K562 (cell line): ENCODE measurements around the gene MPV17L2. TPM values are rescaled to one million over a fixed set of nuclear protein-coding genes. Genes with fewer than 3 reads are reported as not detected.
A peak's percentile ranks its signal among the peaks of the same experiment; 100 is the strongest.

Source experiments
- ARID2 ChIP-seq: fragments of 450-650 bp; IDR thresholded peaks from 2 replicates; pipeline ENCODE4 v1.6.1; 2017; ENCODE audit warnings: antibody characterized with exemption, mild to moderate bottlenecking
- ATF1 ChIP-seq, 2 experiments: fragments of 450-650 bp in 1 of 2; IDR thresholded peaks; 2 replicates each; pipeline ENCODE4 v1.6.1; 2016; ENCODE audit warnings: missing compliant biosample characterization in 1 of 2, missing genetic modification characterization in 1 of 2
- ATF7 ChIP-seq: fragments of 450-650 bp; IDR thresholded peaks from 2 replicates; pipeline ENCODE4 v1.7.1; 2014; ENCODE audit warnings: mild to moderate bottlenecking, moderate library complexity
- ERF ChIP-seq: fragments of 450-650 bp; formaldehyde crosslinking; IDR thresholded peaks from 2 replicates; pipeline ENCODE4 v1.4.0; 2020; ENCODE audit warnings: mild to moderate bottlenecking, mixed read lengths
- HMGN3 ChIP-seq: IDR thresholded peaks from 2 replicates; pipeline ENCODE4 v1.6.1; 2011; ENCODE audit warnings: borderline replicate concordance, low read depth, mild to moderate bottlenecking, mixed read lengths, low read length; ENCODE audit not compliant: insufficient read length; ENCODE audit errors: extremely low read depth
- KLF13 ChIP-seq: fragments of 450-650 bp; IDR thresholded peaks from 2 replicates; pipeline ENCODE4 v1.6.1; 2016; ENCODE audit warnings: missing genetic modification characterization, low read depth, mild to moderate bottlenecking, missing compliant biosample characterization, moderate library complexity, borderline replicate concordance
- KLF16 ChIP-seq: IDR thresholded peaks from 2 replicates; pipeline ENCODE4 v1.6.1; 2016; ENCODE audit warnings: antibody characterized with exemption
- MYC ChIP-seq, 2 experiments: fragments of 250-450 bp in 1 of 2; sonication (Bioruptor Pico) in 1 of 2; IDR thresholded peaks; 2 replicates each; pipeline versions ENCODE4 v1.5.1 to v1.6.1; 2012 to 2021; ENCODE audit warnings: low read depth in 2 of 2, borderline replicate concordance in 1 of 2, improper control_type of control experiment in 1 of 2, low read length in 1 of 2, mild to moderate bottlenecking in 1 of 2, moderate library complexity in 1 of 2
- RBBP5 ChIP-seq: fragments of 200-600 bp; sonication (generic); IDR thresholded peaks from 2 replicates; pipeline ENCODE4 v1.6.1; 2012; ENCODE audit warnings: borderline replicate concordance, mild to moderate bottlenecking, low read length, control low read depth, inconsistent platforms; ENCODE audit not compliant: insufficient read depth, poor library complexity, severe bottlenecking
- ZFP91 ChIP-seq: sonication (generic); formaldehyde crosslinking; IDR thresholded peaks from 2 replicates; pipeline ENCODE4 v1.8.0; 2022; ENCODE audit warnings: mild to moderate bottlenecking, missing genetic modification reagents
- ZNF318 ChIP-seq, 2 experiments: fragments of 450-650 bp; IDR thresholded peaks; 2 replicates each; pipeline ENCODE4 v1.6.1; 2016; ENCODE audit warnings: mild to moderate bottlenecking in 2 of 2, borderline replicate concordance in 1 of 2, low read depth in 1 of 2, moderate library complexity in 1 of 2
- ZNF76 ChIP-seq: fragments of 250-450 bp; sonication (Bioruptor Pico); IDR thresholded peaks from 2 replicates; pipeline ENCODE4 v1.4.0; 2020; ENCODE audit warnings: mild to moderate bottlenecking, moderate library complexity, borderline replicate concordance
- polyA plus RNA-seq, 8 experiments: library from polyadenylated mRNA; depleted of rRNA in 4 of 8; stranded (reverse) in 5 of 8; unstranded in 3 of 8; fragments of >200 nt; fragmentation: Nextera tagmentation in 2 of 8; fragmentation: Illumina TruSeq in 1 of 8; extraction: Ambion mirVana in 2 of 8; extraction: Trizol in 1 of 8; gene quantifications; 2 replicates each; pipeline versions ENCODE4 v1.2.1 to v1.2.3, GENCODE V29; 2011 to 2014; ENCODE audit warnings: inconsistent platforms in 1 of 8, missing spikeins in 1 of 8
- total RNA-seq, 7 experiments: library from RNA; depleted of rRNA in 6 of 7; stranded (reverse); fragments of >200 nt in 6 of 7; fragmentation: Illumina TruSeq in 2 of 7; extraction: Trizol in 2 of 7; gene quantifications; 2 replicates each; pipeline versions ENCODE4 v1.2.1 to v1.2.3, GENCODE V29; 2011 to 2021; ENCODE audit warnings: low replicate concordance in 1 of 7

The MPV17L2 gene
- total and polyA plus RNA-seq, 9 of the 15 experiments (the other 6 are each of a cell fraction or from before 2014, with no cell fraction given) = 10.6 to 60.2 (median 28.5) TPM

- TF ChIP-seq MYC (IDR thresholded peaks at IDR 0.05; ENCODE audit: low read depth, low read length) = peak; percentile 3; the same call in 1 of the 2 replicates
- no peak for TF ChIP-seq MYC (CRISPR knock-in tag; IDR thresholded peaks at IDR 0.05; ENCODE audit: borderline replicate concordance, low read depth)
- TF ChIP-seq ERF (CRISPR knock-in tag) = peak; percentile 90; the same call in 1 of the 2 replicates
- no peak for TF ChIP-seq ATF1 (CRISPR knock-in tag; IDR thresholded peaks at IDR 0.05)
- peak; percentile 32; the same call in 1 of the 2 replicates for TF ChIP-seq ATF1 (tag; IDR thresholded peaks at IDR 0.05)
- TF ChIP-seq RBBP5 = peak; percentile 48
- 0 out of 2 replicates have a peak, but pooled peaks have one; percentile 64 for TF ChIP-seq ATF7
- TF ChIP-seq ARID2 = 0 out of 2 replicates have a peak, but pooled peaks have one; percentile 29
- 0 out of 4 replicates have a peak, but pooled peaks of 1 of the 2 experiments have one; percentile 32 for TF ChIP-seq ZNF318 (IDR thresholded peaks at IDR 0.05; ENCODE audit: borderline replicate concordance in 1 of 2, low read depth in 1 of 2)
- peak; percentile 80 for TF ChIP-seq HMGN3
- TF ChIP-seq ZFP91 (CRISPR knock-in tag) = no peak
- TF ChIP-seq ZNF76 (CRISPR knock-in tag) = no peak
- no peak for TF ChIP-seq KLF13
- no peak for TF ChIP-seq KLF16
Observed at GRCh38 chr19:18152817-18153555, 40.0 kb upstream of the MPV17L2 start, which contains the start of gene PIK3R2 (continued).
